Activated B cell treated with CpG ODN at 0.5 μM for 24 hours (primary cell): Measurements from ENCODE around the gene FSTL4. TPM values are rescaled to one million over a fixed set of nuclear protein-coding genes. Genes with fewer than 3 reads are reported as not detected.

Source experiments
- ATAC-seq: fragments of 200-7000 bp; cut with Tn5 transposase; one replicate; pipeline ENCODE4 v1.10.0; 2021; ENCODE audit warnings: low read depth, mild to moderate bottlenecking, moderate library complexity
- CTCF ChIA-PET: fragments of 350-600 bp; sonication (Branson Sonifier 250); formaldehyde crosslinking; loops from one replicate; lab custom pipeline; 2021; ENCODE audit warnings: antibody characterized with exemption; lab: Charles Lee
- POLR2A ChIA-PET: fragments of 350-600 bp; sonication (Branson Sonifier 250); formaldehyde crosslinking; loops from one replicate; lab custom pipeline; 2021; ENCODE audit warnings: antibody characterized with exemption; lab: Charles Lee
- DNase-seq: peaks from one replicate; pipeline ENCODE4 v3.0.0; 2022
- H3K27ac Mint-ChIP-seq: one replicate; pipeline ENCODE4 v1.8.0; 2020; ENCODE audit warnings: mixed read lengths
- H3K27me3 Mint-ChIP-seq: one replicate; pipeline ENCODE4 v1.8.0; 2021; ENCODE audit warnings: mixed read lengths
- H3K36me3 Mint-ChIP-seq: one replicate; pipeline ENCODE4 v1.8.0; 2021; ENCODE audit warnings: low read depth, mixed read lengths
- H3K4me1 Mint-ChIP-seq: one replicate; pipeline ENCODE4 v1.8.0; 2021; ENCODE audit warnings: mixed read lengths
- H3K4me3 Mint-ChIP-seq: one replicate; pipeline ENCODE4 v1.8.0; 2020; ENCODE audit warnings: mild to moderate bottlenecking, mixed read lengths
- H3K9me3 Mint-ChIP-seq: one replicate; pipeline ENCODE4 v1.8.0; 2020; ENCODE audit warnings: mixed read lengths
- intact Hi-C: fragments of 100-400 bp; cut with micrococcal nuclease; formaldehyde crosslinking; loops from one replicate; pipeline ENCODE4 v1.15.1; 2024
- total RNA-seq: library from RNA; stranded (reverse); gene quantifications from 2 replicates; pipeline ENCODE4 v1.2.3, GENCODE V29; 2022
- TF ChIP-seq, protein P1 (sequence below): fragments of 200-600 bp; IDR thresholded peaks from one replicate; pipeline ENCODE4 v1.8.0; 2022; ENCODE audit warnings: antibody characterized with exemption, mild to moderate bottlenecking

The FSTL4 gene
- total RNA-seq, 1 donor from 2014 or later = 1.7 TPM

GRCh38 chr5:133528841-133529240, 83.5 kb downstream of the FSTL4 start:
- ATAC-seq = no peak
- Mint-ChIP-seq H3K4me1 (no peaks in the 10 kb centered on the region), H3K4me3 (no peak overlapping the region), H3K27ac (no peak overlapping the region), H3K36me3 (no peaks in the 10 kb centered on the region), H3K9me3 (no peaks in the 10 kb centered on the region), H3K27me3 (peaks cover 11% of the 10 kb centered on the region)
- TF ChIP-seq, protein P1, sequence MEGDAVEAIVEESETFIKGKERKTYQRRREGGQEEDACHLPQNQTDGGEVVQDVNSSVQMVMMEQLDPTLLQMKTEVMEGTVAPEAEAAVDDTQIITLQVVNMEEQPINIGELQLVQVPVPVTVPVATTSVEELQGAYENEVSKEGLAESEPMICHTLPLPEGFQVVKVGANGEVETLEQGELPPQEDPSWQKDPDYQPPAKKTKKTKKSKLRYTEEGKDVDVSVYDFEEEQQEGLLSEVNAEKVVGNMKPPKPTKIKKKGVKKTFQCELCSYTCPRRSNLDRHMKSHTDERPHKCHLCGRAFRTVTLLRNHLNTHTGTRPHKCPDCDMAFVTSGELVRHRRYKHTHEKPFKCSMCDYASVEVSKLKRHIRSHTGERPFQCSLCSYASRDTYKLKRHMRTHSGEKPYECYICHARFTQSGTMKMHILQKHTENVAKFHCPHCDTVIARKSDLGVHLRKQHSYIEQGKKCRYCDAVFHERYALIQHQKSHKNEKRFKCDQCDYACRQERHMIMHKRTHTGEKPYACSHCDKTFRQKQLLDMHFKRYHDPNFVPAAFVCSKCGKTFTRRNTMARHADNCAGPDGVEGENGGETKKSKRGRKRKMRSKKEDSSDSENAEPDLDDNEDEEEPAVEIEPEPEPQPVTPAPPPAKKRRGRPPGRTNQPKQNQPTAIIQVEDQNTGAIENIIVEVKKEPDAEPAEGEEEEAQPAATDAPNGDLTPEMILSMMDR = no peak
- ChIA-PET POLR2A (no interaction called here), CTCF (no interaction called here)
- intact Hi-C loops = no loop called here
- DNase-seq = no peak

GRCh38 chr5:133527311-133527710, 85.0 kb downstream of the FSTL4 start:
- Mint-ChIP-seq H3K27me3 (peaks cover 15% of the 10 kb centered on the region), H3K36me3 (no peaks in the 10 kb centered on the region), H3K9me3 (no peaks in the 10 kb centered on the region), H3K4me3 (no peak overlapping the region), H3K4me1 (no peaks in the 10 kb centered on the region), H3K27ac (no peak overlapping the region)
- DNase-seq (no peak), ATAC-seq (no peak)
- TF ChIP-seq, protein P1 = no peak
- ChIA-PET POLR2A (interaction anchor here (1.1 kb wide), 1 partner anchor 356 kb away, joined by 3 read pairs; no protein-coding TSS in a partner anchor), CTCF (no interaction called here)
- intact Hi-C loops = no loop called here

DNA sequence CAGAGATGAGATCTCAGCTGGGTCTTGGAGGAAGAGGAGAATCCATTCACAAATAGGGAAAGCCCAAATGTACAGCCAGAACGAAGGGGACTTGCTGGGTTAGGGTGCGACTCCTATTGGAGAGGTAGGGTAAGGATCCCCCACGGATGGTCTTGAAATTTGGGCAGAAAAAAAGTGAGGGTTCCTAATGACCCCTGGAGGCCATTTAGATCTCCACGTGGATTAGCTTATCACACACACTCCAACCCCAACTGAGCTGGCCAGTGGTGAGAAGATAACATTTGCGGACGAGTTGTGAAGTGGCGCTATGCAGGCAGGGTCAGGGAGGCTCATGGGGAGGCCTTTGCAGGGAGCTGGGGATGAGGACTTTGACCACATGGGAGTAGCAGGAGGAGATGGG, 86.0 kb downstream of the FSTL4 start:
- intact Hi-C loops = no loop called here
- Mint-ChIP-seq H3K4me1 (no peaks in the 10 kb centered on the region), H3K27me3 (peaks cover 15% of the 10 kb centered on the region), H3K36me3 (no peaks in the 10 kb centered on the region), H3K9me3 (no peaks in the 10 kb centered on the region), H3K27ac (no peak overlapping the region), H3K4me3 (no peak overlapping the region)
- DNase-seq = no peak
- ChIA-PET POLR2A (interaction anchor here (1.1 kb wide), 1 partner anchor 357 kb away, joined by 3 read pairs; no protein-coding TSS in a partner anchor), CTCF (no interaction called here)
- TF ChIP-seq, protein P1 = no peak
- ATAC-seq = no peak

DNA sequence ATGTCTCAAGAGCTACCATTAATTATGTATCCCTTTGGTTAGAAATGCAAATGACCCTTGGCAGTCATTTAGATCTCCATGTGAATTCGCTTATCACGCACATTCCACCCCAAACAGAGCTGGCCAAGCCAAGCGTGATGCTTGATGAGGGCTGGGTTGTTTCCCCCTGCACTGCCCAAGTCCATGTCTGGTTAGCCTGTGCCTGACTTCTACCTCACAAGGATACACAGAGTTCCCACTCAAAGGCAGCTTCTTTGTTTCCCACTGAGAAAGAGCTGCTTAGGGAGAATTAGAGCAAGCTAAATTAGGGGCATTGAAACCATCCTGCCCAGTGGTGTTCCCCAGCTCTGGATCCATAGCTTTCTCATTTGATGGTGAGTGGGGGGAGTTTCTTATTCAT, 87.2 kb downstream of the FSTL4 start:
- H3K27ac Mint-ChIP-seq = no peak overlapping the region
- CTCF ChIA-PET = no interaction called here
- H3K9me3 Mint-ChIP-seq = no peaks in the 10 kb centered on the region
- H3K27me3 Mint-ChIP-seq = peaks cover 18% of the 10 kb centered on the region
- TF ChIP-seq, protein P1 = no peak
- intact Hi-C loops = no loop called here
- ATAC-seq (no peak), DNase-seq (no peak)
- H3K4me3 Mint-ChIP-seq = no peak overlapping the region
- H3K4me1 Mint-ChIP-seq = no peaks in the 10 kb centered on the region
- POLR2A ChIA-PET = interaction anchor here (0.6 kb wide), 1 partner anchor 26 kb away, joined by 3 read pairs; no protein-coding TSS in a partner anchor
- no peaks in the 10 kb centered on the region for H3K36me3 Mint-ChIP-seq

GRCh38 chr5:133524666-133525065, 87.7 kb downstream of the FSTL4 start:
- no peak for ATAC-seq
- ChIA-PET CTCF (no interaction called here), POLR2A (no interaction called here)
- intact Hi-C loops = no loop called here
- H3K4me1 Mint-ChIP-seq = no peaks in the 10 kb centered on the region
- no peaks in the 10 kb centered on the region for H3K36me3 Mint-ChIP-seq
- no peak overlapping the region for H3K27ac Mint-ChIP-seq
- no peaks in the 10 kb centered on the region for H3K9me3 Mint-ChIP-seq
- H3K27me3 Mint-ChIP-seq = peaks cover 20% of the 10 kb centered on the region
- no peak overlapping the region for H3K4me3 Mint-ChIP-seq
- no peak for DNase-seq
- TF ChIP-seq, protein P1 = no peak
